SK-N-SH (cell line): ENCODE data around the gene CEBPZ. TPM values are rescaled to one million over a fixed set of nuclear protein-coding genes. Genes with fewer than 3 reads are reported as not detected.

Experiments
- CTCF ChIA-PET: fragments of 300-600, 350-600 bp; formaldehyde crosslinking; extraction: SDS; loops from one replicate; lab custom pipeline; 2021; lab: Yijun Ruan, JAX
- POLR2A ChIA-PET: fragments of 350-600 bp; sonication (Branson Sonifier 250); formaldehyde crosslinking; extraction: SDS; loops from one replicate; lab custom pipeline; 2020; ENCODE audit warnings: antibody characterized with exemption, inconsistent platforms; lab: Yijun Ruan, JAX
- DNase-seq: peaks from one replicate; pipeline ENCODE4 v3.0.0; 2012
- H2AFZ ChIP-seq: fragments of 200-600 bp; sonication (generic); 2 replicates; pipeline ENCODE4 v1.8.1; 2016; ENCODE audit warnings: antibody characterized with exemption, mild to moderate bottlenecking, low read depth
- H3F3A ChIP-seq: fragments of 200-600 bp; sonication (generic); replicated peaks from 2 replicates; pipeline ENCODE3; 2016; ENCODE audit warnings: antibody characterized with exemption, mild to moderate bottlenecking; ENCODE audit not compliant: insufficient read depth
- H3K27ac ChIP-seq, 2 experiments: fragments of 200-500 bp in 1 of 2; fragments of 200-600 bp in 1 of 2; sonication (Bioruptor generic) in 1 of 2; sonication (generic), shearing (Covaris generic) in 1 of 2; 2 replicates each; pipeline versions ENCODE4 v1.5.1 to v1.6.1; 2014 to 2016; ENCODE audit warnings: low read depth in 2 of 2, inconsistent platforms in 1 of 2, low read length in 1 of 2, mild to moderate bottlenecking in 1 of 2, mixed read lengths in 1 of 2
- H3K27me3 ChIP-seq: fragments of 200-600 bp; sonication (generic), shearing (Covaris generic); 2 replicates; pipeline ENCODE4 v1.6.1; 2016; ENCODE audit warnings: mixed run types; ENCODE audit not compliant: insufficient read depth
- H3K36me3 ChIP-seq, 2 experiments: fragments of 200-500 bp in 1 of 2; fragments of 200-600 bp in 1 of 2; sonication (Bioruptor generic) in 1 of 2; sonication (generic) in 1 of 2; replicated peaks in 1 of 2; 2 replicates each; pipeline versions ENCODE3 to v1.5.1; 2014 to 2016; ENCODE audit warnings: low read length in 1 of 2, mild to moderate bottlenecking in 1 of 2; ENCODE audit not compliant: insufficient read depth in 2 of 2, control insufficient read depth in 1 of 2
- H3K4me1 ChIP-seq, 2 experiments: fragments of 200-500 bp in 1 of 2; fragments of 200-600 bp in 1 of 2; sonication (Bioruptor generic) in 1 of 2; sonication (generic), shearing (Covaris generic) in 1 of 2; 2 replicates each; pipeline versions ENCODE4 v1.5.1 to v1.6.1; 2014 to 2016; ENCODE audit warnings: low read depth in 1 of 2, low read length in 1 of 2, mixed run types in 1 of 2; ENCODE audit not compliant: insufficient read depth in 2 of 2, control insufficient read depth in 1 of 2
- H3K4me2 ChIP-seq: fragments of 200-600 bp; sonication (generic), shearing (Covaris generic); 2 replicates; pipeline ENCODE4 v1.6.1; 2017; ENCODE audit warnings: mixed run types
- H3K4me3 ChIP-seq, 2 experiments: fragments of 200-500 bp in 1 of 2; fragments of 200-600 bp in 1 of 2; sonication (Bioruptor generic) in 1 of 2; sonication (generic), shearing (Covaris generic) in 1 of 2; 2 replicates each; pipeline versions ENCODE4 v1.5.1 to v1.8.1; 2014 to 2016; ENCODE audit warnings: low read depth in 2 of 2, inconsistent platforms in 1 of 2, low read length in 1 of 2, mild to moderate bottlenecking in 1 of 2, mixed read lengths in 1 of 2, moderate library complexity in 1 of 2
- H3K79me2 ChIP-seq: fragments of 200-600 bp; sonication (generic); 2 replicates; pipeline ENCODE4 v1.8.1; 2017; ENCODE audit warnings: mild to moderate bottlenecking; ENCODE audit not compliant: insufficient read depth
- H3K9ac ChIP-seq: fragments of 200-600 bp; sonication (generic); 2 replicates; pipeline ENCODE4 v1.6.1; 2017; ENCODE audit warnings: mixed run types
- H3K9me2 ChIP-seq: fragments of 200-600 bp; sonication (generic); 2 replicates; pipeline ENCODE4 v1.6.1; 2017; ENCODE audit warnings: mixed run types
- H3K9me3 ChIP-seq: fragments of 200-600 bp; sonication (generic); 2 replicates; pipeline ENCODE4 v1.6.1; 2017; ENCODE audit warnings: mixed run types, mild to moderate bottlenecking, moderate library complexity
- H4K20me1 ChIP-seq: fragments of 200-600 bp; sonication (generic); 2 replicates; pipeline ENCODE4 v1.6.1; 2017; ENCODE audit warnings: mild to moderate bottlenecking, mixed run types; ENCODE audit not compliant: insufficient read depth
- EP300 ChIP-seq, 2 experiments: IDR thresholded peaks; 2 replicates each; pipeline versions ENCODE4 v1.4.0 to v1.6.1; 2012; ENCODE audit warnings: borderline replicate concordance in 1 of 2, low read depth in 1 of 2, low read length in 1 of 2
- GABPA ChIP-seq: IDR thresholded peaks from 2 replicates; pipeline ENCODE4 v1.4.0; 2012; ENCODE audit warnings: low read depth, mild to moderate bottlenecking
- GATA2 ChIP-seq: sonication (generic); formaldehyde crosslinking; IDR thresholded peaks from 2 replicates; pipeline ENCODE4 v1.5.0; 2020; ENCODE audit warnings: mild to moderate bottlenecking, missing genetic modification reagents
- JUND ChIP-seq: IDR thresholded peaks from 2 replicates; pipeline ENCODE4 v1.4.0; 2012
- MEF2A ChIP-seq: IDR thresholded peaks from 2 replicates; pipeline ENCODE4 v1.4.0; 2012; ENCODE audit warnings: low read depth, borderline replicate concordance
- NFIC ChIP-seq: IDR thresholded peaks from 2 replicates; pipeline ENCODE4 v1.4.0; 2012; ENCODE audit warnings: borderline replicate concordance
- NRF1 ChIP-seq: IDR thresholded peaks from 2 replicates; pipeline ENCODE4 v1.6.1; 2012; ENCODE audit warnings: low read depth, mild to moderate bottlenecking, low read length
- RAD21 ChIP-seq: IDR thresholded peaks from 2 replicates; pipeline ENCODE4 v1.6.1; 2012; ENCODE audit warnings: mild to moderate bottlenecking, low read length
- RXRA ChIP-seq: IDR thresholded peaks from 2 replicates; pipeline ENCODE4 v1.4.0; 2012; ENCODE audit warnings: low read depth, mild to moderate bottlenecking, borderline replicate concordance
- SIN3A ChIP-seq: IDR thresholded peaks from 2 replicates; pipeline ENCODE4 v1.6.1; 2012; ENCODE audit warnings: low read depth, mild to moderate bottlenecking, low read length, moderate library complexity, borderline replicate concordance
- TAF1 ChIP-seq: IDR thresholded peaks from 2 replicates; pipeline ENCODE4 v1.6.1; 2012; ENCODE audit warnings: low read depth, mild to moderate bottlenecking, low read length, moderate library complexity, borderline replicate concordance
- TCF12 ChIP-seq: IDR thresholded peaks from 2 replicates; pipeline ENCODE4 v1.4.0; 2012
- WGBS: methylation state at CpG from one replicate; pipeline ENCODE4 v1.1.6; 2017; ENCODE audit warnings: low lambda C conversion rate; 5-methylcytosine and 5-hydroxymethylcytosine counted together
- polyA plus RNA-seq, 3 experiments: library from polyadenylated mRNA; depleted of rRNA; stranded (reverse); fragments of >200 nt; gene quantifications; 2 replicates each; pipeline ENCODE4 v1.2.3, GENCODE V29; 2012
- TF ChIP-seq, protein P1 (sequence below): IDR thresholded peaks from 2 replicates; pipeline ENCODE4 v1.6.1; 2012; ENCODE audit warnings: mild to moderate bottlenecking, low read depth, low read length, moderate library complexity
- TF ChIP-seq, protein P2 (sequence below): IDR thresholded peaks from 2 replicates; pipeline ENCODE4 v1.4.0; 2012; ENCODE audit warnings: low read depth

The CEBPZ gene
- polyA plus RNA-seq, 1 of the 3 experiments (the other 2 are of a cell fraction) = 9.7 TPM

DNA sequence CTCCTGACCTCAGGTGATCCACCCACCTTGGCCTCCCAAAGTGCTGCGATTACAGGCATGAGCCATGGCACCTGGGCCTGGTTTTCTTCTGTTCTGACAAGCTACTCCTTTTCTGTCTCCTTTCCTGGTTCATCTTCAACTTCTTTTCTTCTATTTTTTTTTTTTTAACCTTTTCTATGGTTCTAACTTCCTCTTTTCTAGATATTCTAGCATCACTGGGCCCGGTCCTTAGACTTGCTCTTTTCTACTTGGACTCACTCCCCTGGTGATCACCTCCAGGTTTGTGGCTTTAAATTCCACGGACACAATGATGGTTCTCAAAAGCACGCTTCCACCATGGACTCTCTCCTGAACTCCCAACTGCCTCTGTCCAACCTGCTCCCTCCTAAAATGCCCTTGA, 76.6 kb downstream of the CEBPZ start:
- H3K36me3 ChIP-seq = peaks cover 0 to 9% of the 10 kb centered on the region in 2 experiments
- H3K4me2 ChIP-seq = no peak overlapping the region
- no peak overlapping the region for H3K27ac ChIP-seq
- H2AFZ ChIP-seq = no peak overlapping the region
- H3K4me3 ChIP-seq = no peak overlapping the region
- H3K9me3 ChIP-seq = no peaks in the 10 kb centered on the region
- DNase-seq = no peak
- H3K4me1 ChIP-seq = peaks cover 13 to 15% of the 10 kb centered on the region in 2 experiments; a peak in 3 of 4 replicates
- H3K9ac ChIP-seq = no peak overlapping the region
- no peaks in the 10 kb centered on the region for H3K27me3 ChIP-seq
- ChIA-PET CTCF (interaction anchor here (0.9 to 5.3 kb wide), 2 partner anchors 14 to 22 kb away, joined by 3 to 57 read pairs; no protein-coding TSS in a partner anchor), POLR2A (interaction anchor here (1.5 to 2.0 kb wide), 2 partner anchors 9 to 42 kb away, joined by 5 read pairs; no protein-coding TSS in a partner anchor)
- no peaks in the 10 kb centered on the region for H3F3A ChIP-seq
- no peaks in the 10 kb centered on the region; the same call in 1 of the 2 replicates for H4K20me1 ChIP-seq
- H3K79me2 ChIP-seq = peaks cover 69% of the 10 kb centered on the region
- 99% methylated on average over 4 of the region's 4 CpGs for WGBS
- TF ChIP-seq GABPA (no peak), RAD21 (no peak), MEF2A (no peak), TAF1 (no peak), NFIC (no peak), RXRA (no peak), GATA2 (CRISPR knock-in tag) (no peak), NRF1 (no peak)
- TF ChIP-seq, protein P1, sequence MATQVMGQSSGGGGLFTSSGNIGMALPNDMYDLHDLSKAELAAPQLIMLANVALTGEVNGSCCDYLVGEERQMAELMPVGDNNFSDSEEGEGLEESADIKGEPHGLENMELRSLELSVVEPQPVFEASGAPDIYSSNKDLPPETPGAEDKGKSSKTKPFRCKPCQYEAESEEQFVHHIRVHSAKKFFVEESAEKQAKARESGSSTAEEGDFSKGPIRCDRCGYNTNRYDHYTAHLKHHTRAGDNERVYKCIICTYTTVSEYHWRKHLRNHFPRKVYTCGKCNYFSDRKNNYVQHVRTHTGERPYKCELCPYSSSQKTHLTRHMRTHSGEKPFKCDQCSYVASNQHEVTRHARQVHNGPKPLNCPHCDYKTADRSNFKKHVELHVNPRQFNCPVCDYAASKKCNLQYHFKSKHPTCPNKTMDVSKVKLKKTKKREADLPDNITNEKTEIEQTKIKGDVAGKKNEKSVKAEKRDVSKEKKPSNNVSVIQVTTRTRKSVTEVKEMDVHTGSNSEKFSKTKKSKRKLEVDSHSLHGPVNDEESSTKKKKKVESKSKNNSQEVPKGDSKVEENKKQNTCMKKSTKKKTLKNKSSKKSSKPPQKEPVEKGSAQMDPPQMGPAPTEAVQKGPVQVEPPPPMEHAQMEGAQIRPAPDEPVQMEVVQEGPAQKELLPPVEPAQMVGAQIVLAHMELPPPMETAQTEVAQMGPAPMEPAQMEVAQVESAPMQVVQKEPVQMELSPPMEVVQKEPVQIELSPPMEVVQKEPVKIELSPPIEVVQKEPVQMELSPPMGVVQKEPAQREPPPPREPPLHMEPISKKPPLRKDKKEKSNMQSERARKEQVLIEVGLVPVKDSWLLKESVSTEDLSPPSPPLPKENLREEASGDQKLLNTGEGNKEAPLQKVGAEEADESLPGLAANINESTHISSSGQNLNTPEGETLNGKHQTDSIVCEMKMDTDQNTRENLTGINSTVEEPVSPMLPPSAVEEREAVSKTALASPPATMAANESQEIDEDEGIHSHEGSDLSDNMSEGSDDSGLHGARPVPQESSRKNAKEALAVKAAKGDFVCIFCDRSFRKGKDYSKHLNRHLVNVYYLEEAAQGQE = peak; percentile 19; the same call in 1 of the 2 replicates
- H3K9me2 ChIP-seq = no peaks in the 10 kb centered on the region

DNA sequence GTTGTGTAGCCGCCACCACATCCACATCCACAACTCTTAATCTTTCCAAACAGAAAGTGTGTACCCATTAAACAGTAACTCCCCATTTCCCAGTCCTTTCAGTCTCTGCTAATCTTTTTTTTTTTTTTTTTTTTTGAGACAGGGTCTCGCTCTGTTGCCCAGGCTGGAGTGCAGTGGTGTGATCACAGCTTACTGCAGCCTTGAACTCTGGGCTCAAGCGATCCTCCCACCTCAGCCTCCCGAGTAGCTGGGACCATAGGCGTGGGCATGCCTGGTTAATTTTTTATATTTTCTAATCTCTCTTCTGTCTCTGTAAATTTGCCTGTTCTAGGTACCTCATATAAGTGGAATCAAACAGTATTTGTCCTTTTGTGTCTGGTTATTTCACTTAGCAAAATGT, 78.2 kb downstream of the CEBPZ start:
- Histone ChIP-seq H3K36me3 (peaks cover 14 to 21% of the 10 kb centered on the region in 2 experiments), H3K4me3 (no peak overlapping the region)
- TF ChIP-seq, protein P2, sequence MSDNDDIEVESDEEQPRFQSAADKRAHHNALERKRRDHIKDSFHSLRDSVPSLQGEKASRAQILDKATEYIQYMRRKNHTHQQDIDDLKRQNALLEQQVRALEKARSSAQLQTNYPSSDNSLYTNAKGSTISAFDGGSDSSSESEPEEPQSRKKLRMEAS = no peak
- TF ChIP-seq TCF12 = no peak
- TF ChIP-seq JUND = no peak
- no peak for TF ChIP-seq EP300 (IDR thresholded peaks at IDR 0.05; ENCODE audit: borderline replicate concordance in 1 of 2, low read depth in 1 of 2, low read length in 1 of 2)
- no peak for TF ChIP-seq SIN3A
- TF ChIP-seq, all 33 proteins: peak for 0
- Histone ChIP-seq H3K4me2 (no peak overlapping the region), H4K20me1 (no peaks in the 10 kb centered on the region; the same call in 1 of the 2 replicates), H3K9me2 (no peaks in the 10 kb centered on the region), H3K4me1 (peaks cover 15% of the 10 kb centered on the region in 2 experiments; a peak in 3 of 4 replicates), H3F3A (no peaks in the 10 kb centered on the region), H3K27ac (no peak overlapping the region), H3K27me3 (no peaks in the 10 kb centered on the region), H3K9me3 (no peaks in the 10 kb centered on the region), H2AFZ (no peak overlapping the region), H3K9ac (no peak overlapping the region), H3K79me2 (peaks cover 84% of the 10 kb centered on the region)
- ChIA-PET POLR2A (no interaction called here), CTCF (no interaction called here)
- WGBS = 97% methylated on average over 5 of the region's 5 CpGs
- DNase-seq = no peak

Other genes with a start within 250 kb of the CEBPZ start
- gene HEATR5B, start 147.2 kb downstream of the CEBPZ start, polyA plus RNA-seq (2012; rRNA removed) = 10.8 and 17.5 TPM in 2 replicates
- 2.9 and 4.0 TPM in 2 replicates for gene GPATCH11, start 147.1 kb downstream of the CEBPZ start, polyA plus RNA-seq (2012; rRNA removed)
- gene EIF2AK2, start 74.6 kb downstream of the CEBPZ start, polyA plus RNA-seq (2012; rRNA removed) = 9.0 and 9.4 TPM in 2 replicates
- not detected in 2 replicates for gene SULT6B1, start 42.9 kb downstream of the CEBPZ start, polyA plus RNA-seq (2012; rRNA removed)
- 27.5 and 35.4 TPM in 2 replicates for gene CEBPZOS, start 35.1 kb downstream of the CEBPZ start, polyA plus RNA-seq (2012; rRNA removed)
- gene NDUFAF7, start 62 bp upstream of the CEBPZ start, polyA plus RNA-seq (2012; rRNA removed) = 24.8 and 36.1 TPM in 2 replicates
- gene PRKD3, start 93.2 kb upstream of the CEBPZ start, polyA plus RNA-seq (2012; rRNA removed) = 15.9 and 17.5 TPM in 2 replicates
- 0.06 and 0.12 TPM in 2 replicates for gene QPCT, start 113.0 kb upstream of the CEBPZ start, polyA plus RNA-seq (2012; rRNA removed)